Adipocyte (in vitro differentiated cells): ENCODE measurements around the gene HAVCR2.
A peak's percentile ranks its signal among the peaks of the same experiment; 100 is the strongest.
"Not testable (repeated sequence)": the region's sequence is repeated elsewhere in the genome, so short reads cannot be mapped to it uniquely, and the experiment has no call there.

Source experiments
- DNase-seq: peaks from one replicate; pipeline ENCODE4 v3.0.0-alpha.2; 2015; ENCODE audit warnings: low read depth
- H3K27me3 ChIP-seq: replicated peaks from 2 replicates; pipeline ENCODE4 v1.7.0; 2013; ENCODE audit warnings: mild to moderate bottlenecking, low read length, moderate library complexity; ENCODE audit not compliant: control insufficient read depth, insufficient read depth
- H3K36me3 ChIP-seq: 2 replicates; pipeline ENCODE4 v1.7.0; 2013; ENCODE audit warnings: low read length, mild to moderate bottlenecking, moderate library complexity; ENCODE audit not compliant: control insufficient read depth, insufficient read depth, severe bottlenecking
- H3K4me1 ChIP-seq: 2 replicates; pipeline ENCODE4 v1.7.0; 2013; ENCODE audit warnings: mild to moderate bottlenecking, low read length, moderate library complexity; ENCODE audit not compliant: control insufficient read depth, insufficient read depth
- H3K4me3 ChIP-seq: 2 replicates; pipeline ENCODE4 v1.7.0; 2013; ENCODE audit warnings: mild to moderate bottlenecking, low read length, moderate library complexity
- H3K9ac ChIP-seq: 2 replicates; pipeline ENCODE4 v1.7.0; 2013; ENCODE audit warnings: mild to moderate bottlenecking, low read length, moderate library complexity
- H3K9me3 ChIP-seq: 2 replicates; pipeline ENCODE4 v1.7.0; 2013; ENCODE audit warnings: mild to moderate bottlenecking, low read length, moderate library complexity; ENCODE audit not compliant: control insufficient read depth

The HAVCR2 gene

GRCh38 chr5:157059093-157059539, 49.7 kb downstream of the HAVCR2 start, which contains the start of gene HAVCR1:
TSS of gene HAVCR1 (minus strand) at chr5:157059116. CDS start at chr5:157057943, 1,173 bp downstream.
- Histone ChIP-seq H3K9me3 (no peaks in the 10 kb centered on the region), H3K4me1 (peaks cover 39% of the 10 kb centered on the region), H3K27me3 (no peaks in the 10 kb centered on the region), H3K9ac (peak within 1 kb of the TSS; percentile 54), H3K36me3 (no peaks in the 10 kb centered on the region), H3K4me3 (no peak within 1 kb of the TSS)
- DNase-seq: no peak

- Histone ChIP-seq H3K27me3 (no peaks in the 10 kb centered on the region), H3K4me3 (no peak overlapping the region), H3K9me3 (no peaks in the 10 kb centered on the region), H3K36me3 (no peaks in the 10 kb centered on the region), H3K4me1 (peaks cover 31% of the 10 kb centered on the region), H3K9ac (peak overlapping the region; percentile 72)
- peak; percentile 36 for DNase-seq
These were observed 51.1 kb downstream of the HAVCR2 start for GRCh38 chr5:157057459-157058370.

- not testable (repeated sequence) for H3K9me3 ChIP-seq, H3K4me3 ChIP-seq, H3K36me3 ChIP-seq, H3K27me3 ChIP-seq, H3K9ac ChIP-seq, DNase-seq
- H3K4me1 ChIP-seq: peaks cover 31% of the 10 kb centered on the region
These were observed 52.0 kb downstream of the HAVCR2 start for GRCh38 chr5:157056848-157057247.

- no peak overlapping the region for H3K4me3 ChIP-seq
- peaks cover 21% of the 10 kb centered on the region for H3K4me1 ChIP-seq
- no peaks in the 10 kb centered on the region for H3K9me3 ChIP-seq
- no peak for DNase-seq
- no peaks in the 10 kb centered on the region for H3K36me3 ChIP-seq
- H3K9ac ChIP-seq: no peak overlapping the region
- no peaks in the 10 kb centered on the region for H3K27me3 ChIP-seq
These were observed 57.1 kb downstream of the HAVCR2 start for GRCh38 chr5:157051604-157052245.

GRCh38 chr5:157050050-157050449, 58.8 kb downstream of the HAVCR2 start:
- Histone ChIP-seq H3K36me3 (no peaks in the 10 kb centered on the region), H3K4me3 (no peak overlapping the region), H3K4me1 (peaks cover 21% of the 10 kb centered on the region), H3K27me3 (no peaks in the 10 kb centered on the region), H3K9ac (no peak overlapping the region), H3K9me3 (no peaks in the 10 kb centered on the region)
- no peak for DNase-seq

- peaks cover 21% of the 10 kb centered on the region for H3K4me1 ChIP-seq
- H3K9me3 ChIP-seq: no peaks in the 10 kb centered on the region
- H3K4me3 ChIP-seq: no peak overlapping the region
These were observed 59.2 kb downstream of the HAVCR2 start for GRCh38 chr5:157049605-157050004.

GRCh38 chr5:157047898-157048297, 60.9 kb downstream of the HAVCR2 start:
- Histone ChIP-seq H3K9me3 (no peaks in the 10 kb centered on the region), H3K9ac (no peak overlapping the region), H3K36me3 (no peaks in the 10 kb centered on the region), H3K4me3 (no peak overlapping the region), H3K27me3 (no peaks in the 10 kb centered on the region), H3K4me1 (peaks cover 21% of the 10 kb centered on the region)
- no peak for DNase-seq

More at GRCh38 chr5:157049605-157050004, 59.2 kb downstream of the HAVCR2 start:
- Histone ChIP-seq H3K36me3 (no peaks in the 10 kb centered on the region), H3K27me3 (no peaks in the 10 kb centered on the region), H3K9ac (no peak overlapping the region)
- DNase-seq: no peak

- not testable (repeated sequence) for H3K27me3 ChIP-seq, H3K4me3 ChIP-seq, DNase-seq, H3K9me3 ChIP-seq, H3K9ac ChIP-seq, H3K36me3 ChIP-seq
- peaks cover 21% of the 10 kb centered on the region for H3K4me1 ChIP-seq
These were observed 61.8 kb downstream of the HAVCR2 start for GRCh38 chr5:157047016-157047415.

GRCh38 chr5:157046041-157046440, 62.8 kb downstream of the HAVCR2 start:
- H3K9me3 ChIP-seq: no peaks in the 10 kb centered on the region
- DNase-seq: peak; percentile 29
- no peaks in the 10 kb centered on the region for H3K36me3 ChIP-seq
- no peaks in the 10 kb centered on the region for H3K27me3 ChIP-seq
- H3K9ac ChIP-seq: no peak overlapping the region
- peaks cover 17% of the 10 kb centered on the region for H3K4me1 ChIP-seq
- H3K4me3 ChIP-seq: no peak overlapping the region

- Histone ChIP-seq H3K9ac (no peak overlapping the region), H3K9me3 (no peaks in the 10 kb centered on the region), H3K4me1 (peaks cover 15% of the 10 kb centered on the region), H3K36me3 (no peaks in the 10 kb centered on the region), H3K27me3 (no peaks in the 10 kb centered on the region), H3K4me3 (no peak overlapping the region)
- no peak for DNase-seq
These were observed 63.2 kb downstream of the HAVCR2 start for GRCh38 chr5:157045601-157046000.

- Histone ChIP-seq H3K9me3 (no peaks in the 10 kb centered on the region), H3K4me1 (peaks cover 18% of the 10 kb centered on the region), H3K4me3 (no peak overlapping the region), H3K9ac (no peak overlapping the region), H3K27me3 (no peaks in the 10 kb centered on the region), H3K36me3 (no peaks in the 10 kb centered on the region)
- DNase-seq: no peak
These were observed 70.2 kb downstream of the HAVCR2 start for GRCh38 chr5:157038568-157039187.
